Erythroblast (primary cell): ENCODE data around the gene ABCC2.
"Not testable (repeated sequence)": the region's sequence is repeated elsewhere in the genome, so short reads cannot be mapped to it uniquely, and the experiment has no call there.

Source experiments
- GATA1 ChIP-seq: IDR thresholded peaks from 2 replicates; pipeline ENCODE4 v1.6.1; 2011; ENCODE audit warnings: low read depth, mild to moderate bottlenecking, control low read depth, low read length, moderate library complexity
- POLR2A ChIP-seq: IDR thresholded peaks from 2 replicates; pipeline ENCODE4 v1.6.1; 2011; ENCODE audit warnings: mild to moderate bottlenecking, low read length

GRCh38 chr10:99746166-99746565 is 36.3 kb upstream of the ABCC2 start:
- not testable (repeated sequence) for TF ChIP-seq POLR2A, GATA1
